ENCODE measurements around the gene MFAP4. TPM values are rescaled to one million over a fixed set of nuclear protein-coding genes. Genes with fewer than 3 reads are reported as not detected.

Gene MFAP4
- total and polyA plus RNA-seq, 3 experiments from 2014 or later: not detected

- H3K36me3 Mint-ChIP-seq: no peaks in the 10 kb centered on the region
Measured at GRCh38 chr17:19334331-19334730, 52.7 kb downstream of the MFAP4 start.

GRCh38 chr17:19333736-19334290 is 53.2 kb downstream of the MFAP4 start:
- Mint-ChIP-seq H3K27ac (no peak overlapping the region), H3K27me3 (peaks cover 0 to 9% of the 10 kb centered on the region in 2 donors), H3K4me3 (no peak overlapping the region), H3K36me3 (no peaks in the 10 kb centered on the region), H3K9me3 (no peaks in the 10 kb centered on the region), H3K4me1 (no peaks in the 10 kb centered on the region)
- no peak for DNase-seq
- H3K4me1 ChIP-seq (ENCODE audit: insufficient read depth, low read length): no peaks in the 10 kb centered on the region
- H3K27me3 ChIP-seq (ENCODE audit: insufficient read depth, low read length, poor library complexity, severe bottlenecking): no peaks in the 10 kb centered on the region
- H3K36me3 ChIP-seq (ENCODE audit: insufficient read depth, low read length): no peaks in the 10 kb centered on the region
- H3K27ac ChIP-seq (ENCODE audit: low read depth, low read length): no peak overlapping the region
- no peak overlapping the region for H3K4me3 ChIP-seq (ENCODE audit: low read length)
- ChIA-PET POLR2A (no interaction called here), CTCF (no interaction called here)
- no peaks in the 10 kb centered on the region for H3K9me3 ChIP-seq (ENCODE audit: low read length)

More at GRCh38 chr17:19334331-19334730, 52.7 kb downstream of the MFAP4 start:
- no peak for DNase-seq
- Mint-ChIP-seq H3K4me3 (no peak overlapping the region), H3K27ac (no peak overlapping the region), H3K27me3 (peaks cover 0 to 10% of the 10 kb centered on the region in 2 donors), H3K4me1 (no peaks in the 10 kb centered on the region), H3K9me3 (no peaks in the 10 kb centered on the region)
- H3K4me3 ChIP-seq (ENCODE audit: low read length): no peak overlapping the region
- H3K36me3 ChIP-seq (ENCODE audit: insufficient read depth, low read length): no peaks in the 10 kb centered on the region
- H3K27me3 ChIP-seq (ENCODE audit: insufficient read depth, low read length, poor library complexity, severe bottlenecking): no peaks in the 10 kb centered on the region
- H3K4me1 ChIP-seq (ENCODE audit: insufficient read depth, low read length): no peaks in the 10 kb centered on the region
- no peaks in the 10 kb centered on the region for H3K9me3 ChIP-seq (ENCODE audit: low read length)
- ChIA-PET POLR2A (no interaction called here), CTCF (no interaction called here)
- no peak overlapping the region for H3K27ac ChIP-seq (ENCODE audit: low read depth, low read length)

Other genes with a start within 250 kb of the MFAP4 start
- 10 to 100 TPM in 1 of 2 experiments, 1 to 10 TPM in 1; 9.0 to 10.4 TPM for gene EPN2, start 149.8 kb downstream of the MFAP4 start, total RNA-seq
- gene EPN2, start 149.8 kb downstream of the MFAP4 start, polyA plus RNA-seq: 9.7 TPM
- 1 to 10 TPM; 4.8 to 6.8 TPM for gene B9D1, start 24.5 kb downstream of the MFAP4 start, total RNA-seq
- 0.67 TPM for gene B9D1, start 24.5 kb downstream of the MFAP4 start, polyA plus RNA-seq
- 10 to 100 TPM; 15.1 to 19.8 TPM for gene MAPK7, start 8.7 kb downstream of the MFAP4 start, total RNA-seq
- 11.2 TPM for gene MAPK7, start 8.7 kb downstream of the MFAP4 start, polyA plus RNA-seq
- gene RNF112, start 24.0 kb upstream of the MFAP4 start, total RNA-seq: under 1 TPM; 0.18 to 0.22 TPM
- gene RNF112, start 24.0 kb upstream of the MFAP4 start, polyA plus RNA-seq: not detected
- under 1 TPM; 0.15 to 0.20 TPM for gene SLC47A1, start 146.7 kb upstream of the MFAP4 start, total RNA-seq
- 0.29 TPM for gene SLC47A1, start 146.7 kb upstream of the MFAP4 start, polyA plus RNA-seq

Data from CD8-positive, alpha-beta memory T cell (primary cell).